Calu3 (cell line): ENCODE measurements around the gene GCNT1. TPM values are rescaled to one million over a fixed set of nuclear protein-coding genes. Genes with fewer than 3 reads are reported as not detected.

Experiments used
- BruUV-seq: library from RNA; stranded (reverse); fragments of 400-500 nt; replicated peaks from 2 replicates; lab custom pipeline; 2021; lab: Mats Ljungman, UMichigan
- CTCF ChIA-PET: fragments of 300-600 bp; sonication (Branson Sonifier 250); formaldehyde crosslinking; loops from one replicate; lab custom pipeline; 2022; ENCODE audit warnings: antibody characterized with exemption; lab: Charles Lee
- DNase-seq: peaks from one replicate; pipeline ENCODE4 v3.0.0; 2022
- H3K27ac Mint-ChIP-seq: one replicate; pipeline ENCODE4 v1.8.0; 2022; ENCODE audit warnings: mixed read lengths; ENCODE audit not compliant: unreplicated experiment
- H3K27me3 Mint-ChIP-seq: one replicate; pipeline ENCODE4 v1.8.0; 2022; ENCODE audit warnings: mixed read lengths; ENCODE audit not compliant: unreplicated experiment
- H3K36me3 Mint-ChIP-seq: one replicate; pipeline ENCODE4 v1.8.0; 2022; ENCODE audit warnings: mild to moderate bottlenecking, moderate library complexity, mixed read lengths; ENCODE audit not compliant: insufficient read depth, unreplicated experiment
- H3K4me1 Mint-ChIP-seq: one replicate; pipeline ENCODE4 v1.8.0; 2022; ENCODE audit warnings: mild to moderate bottlenecking, low read depth, mixed read lengths; ENCODE audit not compliant: unreplicated experiment
- H3K4me3 Mint-ChIP-seq: one replicate; pipeline ENCODE4 v1.8.0; 2022; ENCODE audit warnings: mild to moderate bottlenecking, low read depth, moderate library complexity, mixed read lengths; ENCODE audit not compliant: unreplicated experiment
- H3K9me3 Mint-ChIP-seq: one replicate; pipeline ENCODE4 v1.8.0; 2022; ENCODE audit warnings: low read depth, mixed read lengths; ENCODE audit not compliant: unreplicated experiment
- intact Hi-C: fragments of 100-400 bp; cut with micrococcal nuclease; formaldehyde crosslinking; loops from one replicate; pipeline ENCODE4 v1.10.0; 2022; ENCODE audit not compliant: unreplicated experiment
- total RNA-seq: library from RNA; stranded (reverse); gene quantifications from 2 replicates; pipeline ENCODE4 v1.2.3, GENCODE V29; 2022
- TF ChIP-seq, protein P1 (sequence below): fragments of 200-600 bp; IDR thresholded peaks from one replicate; pipeline ENCODE4 v1.8.0; 2022; ENCODE audit warnings: antibody characterized with exemption; ENCODE audit not compliant: unreplicated experiment

The GCNT1 gene
- total RNA-seq, 1 experiment from 2014 or later = 7.9 TPM

DNA sequence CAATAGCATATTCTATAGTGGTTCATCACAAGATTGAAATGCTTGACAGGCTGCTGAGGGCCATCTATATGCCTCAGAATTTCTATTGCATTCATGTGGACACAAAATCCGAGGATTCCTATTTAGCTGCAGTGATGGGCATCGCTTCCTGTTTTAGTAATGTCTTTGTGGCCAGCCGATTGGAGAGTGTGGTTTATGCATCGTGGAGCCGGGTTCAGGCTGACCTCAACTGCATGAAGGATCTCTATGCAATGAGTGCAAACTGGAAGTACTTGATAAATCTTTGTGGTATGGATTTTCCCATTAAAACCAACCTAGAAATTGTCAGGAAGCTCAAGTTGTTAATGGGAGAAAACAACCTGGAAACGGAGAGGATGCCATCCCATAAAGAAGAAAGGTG, 43.8 kb downstream of the GCNT1 start:
- Mint-ChIP-seq H3K27me3 (no peaks in the 10 kb centered on the region), H3K9me3 (no peaks in the 10 kb centered on the region), H3K36me3 (no peaks in the 10 kb centered on the region), H3K27ac (no peak overlapping the region), H3K4me3 (no peak overlapping the region), H3K4me1 (no peaks in the 10 kb centered on the region)
- TF ChIP-seq, protein P1, sequence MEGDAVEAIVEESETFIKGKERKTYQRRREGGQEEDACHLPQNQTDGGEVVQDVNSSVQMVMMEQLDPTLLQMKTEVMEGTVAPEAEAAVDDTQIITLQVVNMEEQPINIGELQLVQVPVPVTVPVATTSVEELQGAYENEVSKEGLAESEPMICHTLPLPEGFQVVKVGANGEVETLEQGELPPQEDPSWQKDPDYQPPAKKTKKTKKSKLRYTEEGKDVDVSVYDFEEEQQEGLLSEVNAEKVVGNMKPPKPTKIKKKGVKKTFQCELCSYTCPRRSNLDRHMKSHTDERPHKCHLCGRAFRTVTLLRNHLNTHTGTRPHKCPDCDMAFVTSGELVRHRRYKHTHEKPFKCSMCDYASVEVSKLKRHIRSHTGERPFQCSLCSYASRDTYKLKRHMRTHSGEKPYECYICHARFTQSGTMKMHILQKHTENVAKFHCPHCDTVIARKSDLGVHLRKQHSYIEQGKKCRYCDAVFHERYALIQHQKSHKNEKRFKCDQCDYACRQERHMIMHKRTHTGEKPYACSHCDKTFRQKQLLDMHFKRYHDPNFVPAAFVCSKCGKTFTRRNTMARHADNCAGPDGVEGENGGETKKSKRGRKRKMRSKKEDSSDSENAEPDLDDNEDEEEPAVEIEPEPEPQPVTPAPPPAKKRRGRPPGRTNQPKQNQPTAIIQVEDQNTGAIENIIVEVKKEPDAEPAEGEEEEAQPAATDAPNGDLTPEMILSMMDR = no peak
- BruUV-seq = no TSS peak
- no peak for DNase-seq
- intact Hi-C loops = no loop called here
- CTCF ChIA-PET = interaction anchor here (0.6 kb wide), 1 partner anchor 191 kb away, joined by 4 read pairs; no protein-coding TSS in a partner anchor

GRCh38 chr9:76510041-76510440, 51.1 kb downstream of the GCNT1 start:
- TF ChIP-seq, protein P1 = no peak
- no peaks in the 10 kb centered on the region for H3K4me1 Mint-ChIP-seq
- CTCF ChIA-PET = interaction anchor here (1.3 kb wide), 1 partner anchor 8 kb away, joined by 3 read pairs; no protein-coding TSS in a partner anchor
- no peak overlapping the region for H3K4me3 Mint-ChIP-seq
- H3K9me3 Mint-ChIP-seq = no peaks in the 10 kb centered on the region
- no peaks in the 10 kb centered on the region for H3K36me3 Mint-ChIP-seq
- intact Hi-C loops = no loop called here
- H3K27me3 Mint-ChIP-seq = no peaks in the 10 kb centered on the region
- DNase-seq = no peak
- H3K27ac Mint-ChIP-seq = no peak overlapping the region
- BruUV-seq = no TSS peak

- TF ChIP-seq, protein P1 = no peak
- Mint-ChIP-seq H3K4me1 (no peaks in the 10 kb centered on the region), H3K4me3 (no peak overlapping the region), H3K9me3 (no peaks in the 10 kb centered on the region), H3K27me3 (no peaks in the 10 kb centered on the region), H3K27ac (no peak overlapping the region), H3K36me3 (no peaks in the 10 kb centered on the region)
- DNase-seq = no peak
- intact Hi-C loops = no loop called here
- CTCF ChIA-PET = interaction anchor here (1.3 kb wide), 1 partner anchor 8 kb away, joined by 3 read pairs; no protein-coding TSS in a partner anchor
- BruUV-seq = no TSS peak
Measured at GRCh38 chr9:76510446-76510845, 51.5 kb downstream of the GCNT1 start.

DNA sequence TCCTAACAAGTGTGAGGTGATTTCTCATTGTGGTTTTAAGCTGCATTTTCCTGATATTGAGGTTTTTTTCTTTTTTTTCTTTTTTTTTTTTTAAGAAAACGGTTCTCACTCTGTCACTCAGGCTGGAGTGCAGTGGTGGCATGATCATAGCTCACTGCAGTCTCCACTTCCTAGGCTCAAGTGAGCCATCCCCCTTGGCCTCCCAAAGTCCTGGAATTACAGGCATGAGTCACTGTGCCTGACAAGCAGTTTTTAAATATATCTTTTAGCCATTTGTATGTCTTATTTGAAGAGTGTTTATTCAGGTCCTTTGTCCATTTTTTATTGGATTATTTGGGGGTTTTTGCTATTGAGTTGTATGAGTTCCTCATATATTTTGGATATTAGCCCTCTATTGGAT, 53.8 kb downstream of the GCNT1 start:
- H3K27me3 Mint-ChIP-seq = no peaks in the 10 kb centered on the region
- no TSS peak for BruUV-seq
- no peak overlapping the region for H3K27ac Mint-ChIP-seq
- no peaks in the 10 kb centered on the region for H3K4me1 Mint-ChIP-seq
- no peaks in the 10 kb centered on the region for H3K36me3 Mint-ChIP-seq
- no peak for DNase-seq
- CTCF ChIA-PET = interaction anchor here (0.6 kb wide), 1 partner anchor 83 kb away, joined by 3 read pairs; no protein-coding TSS in a partner anchor
- H3K4me3 Mint-ChIP-seq = no peak overlapping the region
- intact Hi-C loops = no loop called here
- TF ChIP-seq, protein P1 = no peak
- H3K9me3 Mint-ChIP-seq = no peaks in the 10 kb centered on the region
